GM13976 (cell line): Measurements from ENCODE around the gene C1orf105.

ENCODE experiments used
- DNase-seq: peaks from one replicate; pipeline ENCODE4 v3.0.0; 2012; ENCODE audit warnings: low spot score
- CTCF ChIP-seq: IDR thresholded peaks from 2 replicates; pipeline ENCODE4 v1.5.1; 2012; ENCODE audit warnings: borderline replicate concordance, mild to moderate bottlenecking; ENCODE audit not compliant: insufficient read depth; ENCODE audit errors: extremely low read depth, missing control alignments, control extremely low read depth
- in situ Hi-C: fragments of 300-500 bp; cut with MboI; formaldehyde crosslinking; loops from one replicate; pipeline ENCODE4 v1.12.0; 2022; ENCODE audit warnings: low sequenced_read_pairs, mixed read lengths, inconsistent platforms; ENCODE audit not compliant: unreplicated experiment

The C1orf105 gene

GRCh38 chr1:172468296-172468695 lies 47.8 kb downstream of the C1orf105 start:
- in situ Hi-C loops, result no loop called here
- TF ChIP-seq CTCF, result no peak
- DNase-seq, result no peak

GRCh38 chr1:172469717-172470116 lies 49.2 kb downstream of the C1orf105 start:
- in situ Hi-C loops, result no loop called here
- DNase-seq, result no peak

GRCh38 chr1:172470149-172470548 lies 49.7 kb downstream of the C1orf105 start:
- DNase-seq, result no peak
- in situ Hi-C loops, result no loop called here
- no peak for TF ChIP-seq CTCF

More at GRCh38 chr1:172469717-172470116, 49.2 kb downstream of the C1orf105 start:
- TF ChIP-seq CTCF, result no peak

GRCh38 chr1:172471666-172472065 lies 51.2 kb downstream of the C1orf105 start:
- no peak for DNase-seq
- in situ Hi-C loops, result no loop called here
- TF ChIP-seq CTCF, result no peak

DNA sequence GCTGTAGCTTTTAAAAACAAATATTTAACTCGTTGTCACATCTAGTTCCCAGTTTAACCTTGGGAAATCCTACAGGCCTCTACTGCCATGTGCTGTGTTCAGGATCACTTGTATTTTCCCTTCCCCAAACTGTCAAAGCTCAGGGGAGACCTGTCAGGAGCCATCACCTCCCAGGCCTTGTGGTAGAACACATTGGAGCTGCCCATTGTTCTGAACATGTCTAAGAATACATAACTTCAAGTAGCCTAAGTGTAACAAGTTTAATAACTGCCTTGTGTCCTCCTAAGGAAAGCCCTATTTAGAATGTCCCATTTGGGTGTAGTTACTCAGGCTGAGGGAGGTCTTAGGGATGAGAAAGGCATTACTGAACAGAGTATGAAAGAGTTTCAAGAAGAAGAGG lies 52.0 kb downstream of the C1orf105 start:
- no peak for TF ChIP-seq CTCF
- in situ Hi-C loops, result no loop called here
- no peak for DNase-seq

- in situ Hi-C loops, result no loop called here
- TF ChIP-seq CTCF, result no peak
- DNase-seq, result no peak
Measured at GRCh38 chr1:172473302-172473701, 52.8 kb downstream of the C1orf105 start.

DNA sequence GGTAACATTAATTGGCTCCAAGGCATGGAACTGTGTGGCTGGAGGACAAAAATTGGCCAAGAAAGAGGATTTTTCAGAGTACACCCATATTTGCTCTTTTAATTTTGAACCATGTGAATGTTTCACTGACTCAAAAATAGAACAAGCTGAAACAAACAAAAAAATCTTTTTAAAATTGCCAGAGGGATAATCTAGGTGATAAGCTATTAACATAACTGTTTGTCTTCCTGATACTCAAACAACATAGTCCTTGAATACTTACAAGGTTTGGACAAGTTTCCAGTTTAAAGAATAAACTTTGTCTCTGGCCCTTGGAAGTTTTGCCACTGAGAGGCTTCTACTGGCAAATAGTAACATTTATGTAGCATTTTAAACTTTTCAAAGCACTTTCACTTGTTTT lies 53.4 kb downstream of the C1orf105 start:
- no peak for TF ChIP-seq CTCF
- in situ Hi-C loops, result no loop called here
- DNase-seq, result no peak
